ENCODE measurements around the gene NRP2.

Gene NRP2

GRCh38 chr2:205816268-205816667, 134.0 kb downstream of the NRP2 start:
- DNase-seq, result no peak

- no peak for DNase-seq
Observed at GRCh38 chr2:205822579-205822978, 140.3 kb downstream of the NRP2 start.

GRCh38 chr2:205827809-205828365, 145.6 kb downstream of the NRP2 start:
- DNase-seq, result no peak

- no peak for DNase-seq
Observed at GRCh38 chr2:205833864-205834263, 151.6 kb downstream of the NRP2 start.

GRCh38 chr2:205834796-205835195, 152.5 kb downstream of the NRP2 start:
- no peak for DNase-seq

GRCh38 chr2:205835251-205835791, 153.0 kb downstream of the NRP2 start:
- DNase-seq, result no peak

GRCh38 chr2:205835923-205836322, 153.6 kb downstream of the NRP2 start:
- no peak for DNase-seq

- DNase-seq, result peak; percentile 66
Observed at GRCh38 chr2:205836477-205837221, 154.3 kb downstream of the NRP2 start.

- DNase-seq, result no peak
Observed at GRCh38 chr2:205837663-205838062, 155.4 kb downstream of the NRP2 start.

- DNase-seq, result no peak
Observed at GRCh38 chr2:205845446-205845845, 163.1 kb downstream of the NRP2 start.

Data from NCI-H510A treated with DMSO at 0.1 percent for 48 hours (cell line).